Effector CD8-positive, alpha-beta T cell (primary cell): ENCODE data around the gene EPHA7.

Experiments
- DNase-seq: peaks from one replicate; lab custom pipeline; 2025; lab: John Stamatoyannopoulos, UW

EPHA7 gene

GRCh38 chr6:93393554-93394074 is 25.7 kb downstream of the EPHA7 start:
- no peak for DNase-seq

DNA sequence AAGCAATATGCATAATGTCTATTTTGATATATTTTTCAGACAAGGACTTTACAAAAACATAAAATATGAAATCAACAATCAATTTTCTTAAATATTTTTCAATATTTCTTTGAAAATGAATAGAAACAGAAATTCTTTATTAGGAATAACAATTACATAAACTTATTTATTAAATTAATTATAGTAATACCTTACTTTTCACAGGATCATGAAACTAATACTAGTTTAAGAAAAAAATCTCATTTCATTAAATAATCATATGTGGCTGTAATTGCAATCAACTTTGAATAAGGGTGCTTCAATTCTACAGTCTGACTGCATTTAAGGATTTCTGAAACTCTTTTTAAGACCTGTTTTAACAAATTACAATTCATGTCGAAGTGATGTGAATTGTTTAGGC is 26.6 kb downstream of the EPHA7 start:
- no peak for DNase-seq

DNA sequence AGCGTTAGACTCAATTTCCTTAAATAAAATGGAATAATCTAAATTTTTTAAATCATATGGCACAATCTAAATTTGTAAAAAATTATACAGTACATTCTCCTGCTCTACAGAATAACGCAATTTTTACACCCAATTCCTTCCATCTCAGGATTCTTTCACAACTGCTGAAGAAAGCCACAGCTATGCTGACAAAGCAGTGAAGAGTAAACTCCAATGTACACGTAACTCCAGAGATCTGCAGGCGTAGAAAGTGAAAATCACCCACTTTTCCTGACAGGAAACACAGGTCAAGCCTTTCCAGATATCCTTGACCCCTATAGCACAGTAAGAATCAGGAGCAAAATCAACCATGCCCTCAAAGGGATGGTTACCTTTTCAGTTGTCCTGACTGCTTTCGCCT is 27.4 kb downstream of the EPHA7 start:
- DNase-seq, result no peak

- DNase-seq, result no peak
These were observed 30.2 kb downstream of the EPHA7 start for GRCh38 chr6:93389192-93389591.

GRCh38 chr6:93388070-93388469 is 31.3 kb downstream of the EPHA7 start:
- DNase-seq, result no peak

GRCh38 chr6:93376026-93376540 is 43.3 kb downstream of the EPHA7 start:
- DNase-seq, result no peak

DNA sequence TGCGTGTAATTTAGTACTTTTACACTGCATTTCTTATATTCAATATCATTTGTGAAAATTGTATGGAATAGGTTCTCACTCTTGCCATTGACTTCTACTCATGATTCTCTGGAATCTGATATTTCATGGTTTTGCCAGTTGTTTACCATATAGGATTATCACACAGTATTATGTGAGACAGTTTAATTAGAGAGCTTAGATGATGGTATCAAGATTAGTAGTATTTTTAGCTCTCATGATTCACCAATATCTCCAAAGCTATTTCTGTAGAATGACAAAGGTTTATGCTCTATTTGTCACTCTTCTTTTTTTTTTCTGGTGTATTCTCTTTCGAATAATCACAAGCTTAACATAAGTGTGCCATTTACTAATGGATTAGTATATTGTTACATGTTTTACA is 45.9 kb downstream of the EPHA7 start:
- DNase-seq, result no peak

DNA sequence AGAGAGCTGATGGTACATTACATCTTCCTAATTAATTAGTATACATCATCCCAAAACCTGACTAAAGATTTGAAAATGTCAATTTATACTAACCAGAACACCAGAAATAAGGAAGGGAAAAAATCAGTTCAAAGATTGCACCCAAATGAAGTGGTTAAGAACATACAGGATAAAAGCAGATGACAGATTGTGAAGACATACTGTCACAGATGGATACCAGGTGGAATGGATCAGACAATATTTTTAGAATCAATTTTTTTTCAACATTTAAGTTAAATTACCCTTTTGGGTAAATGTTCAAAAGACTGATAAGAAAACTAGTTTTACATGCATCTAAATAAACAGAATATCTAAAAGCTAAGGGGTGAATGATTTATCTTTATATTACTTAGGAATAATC is 47.6 kb downstream of the EPHA7 start:
- no peak for DNase-seq

DNA sequence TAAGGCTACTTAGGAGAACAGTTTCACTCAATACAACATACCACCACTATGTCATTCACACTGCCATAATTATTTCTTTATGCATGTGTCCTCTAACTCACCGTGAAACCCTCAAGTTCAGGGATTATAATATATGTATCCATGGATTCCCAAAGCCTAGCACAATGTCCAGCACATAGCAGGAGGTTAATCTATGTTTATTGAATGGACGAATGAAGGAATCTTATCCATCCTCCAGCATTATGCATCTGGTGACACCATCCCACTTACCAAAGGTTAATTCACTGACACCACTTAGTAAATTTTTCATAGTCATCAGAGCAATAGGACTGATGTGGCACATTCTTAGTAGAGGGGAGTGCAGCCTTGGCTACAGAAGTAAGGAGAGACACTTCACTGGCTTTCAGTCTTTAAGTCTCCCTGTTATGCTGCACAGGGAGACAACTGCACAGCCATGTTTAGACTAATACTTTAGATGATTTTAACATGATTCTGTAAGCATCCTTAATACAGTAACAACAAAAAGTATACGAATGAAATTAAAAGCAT is 49.7 kb downstream of the EPHA7 start:
- DNase-seq, result no peak

- DNase-seq, result no peak
These were observed 52.9 kb downstream of the EPHA7 start for GRCh38 chr6:93366506-93366905.

GRCh38 chr6:93365445-93365844 is 53.9 kb downstream of the EPHA7 start:
- DNase-seq, result no peak

DNA sequence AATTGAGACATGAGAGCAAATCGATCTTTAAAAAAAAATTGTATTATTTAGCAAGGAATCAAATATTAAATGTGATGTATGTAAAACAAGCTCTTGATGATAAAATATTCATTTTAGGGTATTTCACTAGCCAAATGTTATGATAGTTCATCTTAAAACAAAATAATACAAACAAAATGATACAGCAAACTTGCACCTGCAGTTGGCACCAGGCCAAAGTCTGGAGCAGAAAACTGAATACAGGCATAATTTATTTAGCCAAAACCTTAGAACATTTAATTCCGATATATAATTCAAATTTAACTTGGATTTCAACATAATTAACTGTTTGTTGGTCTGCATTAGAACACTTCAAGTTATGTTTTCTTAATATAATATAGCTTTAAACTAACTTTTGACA is 60.9 kb downstream of the EPHA7 start:
- no peak for DNase-seq

DNA sequence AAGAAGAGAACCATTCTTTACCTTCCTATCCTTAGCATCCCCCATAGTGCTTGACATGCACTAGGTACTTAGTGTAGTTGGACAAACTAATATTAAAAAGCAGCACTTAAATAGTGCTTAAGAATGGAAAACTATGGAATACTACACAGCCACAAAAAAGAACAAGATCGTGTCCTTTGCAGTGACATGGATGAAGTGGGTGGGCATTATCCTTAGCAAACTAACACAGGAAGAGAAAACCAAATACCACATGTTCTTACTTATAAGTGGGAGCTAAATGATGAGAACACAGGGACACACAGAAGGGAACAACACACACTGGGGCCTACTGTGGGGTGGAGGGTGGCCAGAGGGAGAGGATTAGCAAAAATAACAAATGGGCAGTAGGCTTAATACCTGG is 66.8 kb downstream of the EPHA7 start:
- DNase-seq, result no peak

DNA sequence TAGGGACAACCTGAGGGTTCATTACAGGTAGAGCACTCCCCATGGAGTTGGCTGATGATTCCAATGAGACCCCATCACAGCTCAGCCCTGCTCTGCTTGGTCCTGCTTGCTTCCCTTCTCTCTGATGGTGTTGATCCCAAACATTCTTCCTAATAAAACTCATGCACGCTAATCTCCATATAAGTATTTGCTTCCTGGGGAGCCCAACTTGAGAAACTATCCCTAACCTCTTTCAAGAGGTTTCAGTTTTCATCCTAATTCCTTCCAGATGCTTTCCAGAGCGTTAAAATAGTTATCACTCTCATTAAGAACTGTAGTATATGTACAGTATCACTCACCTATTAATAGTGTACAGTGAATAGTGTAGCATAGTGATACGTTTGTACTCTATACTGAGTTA is 68.1 kb downstream of the EPHA7 start:
- DNase-seq, result no peak

DNA sequence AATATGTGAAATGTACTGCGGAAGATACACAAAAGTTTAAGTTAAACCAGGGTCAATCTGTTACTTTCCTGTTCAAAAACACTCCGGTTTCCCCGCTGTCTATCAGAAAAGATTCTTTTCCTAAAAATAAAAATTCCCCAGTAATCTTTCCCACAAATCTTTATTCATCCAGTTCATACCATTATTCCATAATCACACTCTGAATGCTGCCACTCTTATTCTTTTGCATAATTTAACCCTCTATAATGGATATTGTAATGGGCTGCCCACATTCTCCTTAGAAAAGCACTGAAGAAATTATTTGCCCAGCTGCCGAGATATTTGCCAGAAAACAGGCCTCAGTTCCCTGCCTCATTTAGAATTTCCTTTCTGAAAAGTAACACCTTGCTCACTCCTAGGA is 68.6 kb downstream of the EPHA7 start:
- no peak for DNase-seq

- no peak for DNase-seq
These were observed 75.0 kb downstream of the EPHA7 start for GRCh38 chr6:93344333-93344835.

GRCh38 chr6:93343476-93343875 is 75.9 kb downstream of the EPHA7 start:
- no peak for DNase-seq

DNA sequence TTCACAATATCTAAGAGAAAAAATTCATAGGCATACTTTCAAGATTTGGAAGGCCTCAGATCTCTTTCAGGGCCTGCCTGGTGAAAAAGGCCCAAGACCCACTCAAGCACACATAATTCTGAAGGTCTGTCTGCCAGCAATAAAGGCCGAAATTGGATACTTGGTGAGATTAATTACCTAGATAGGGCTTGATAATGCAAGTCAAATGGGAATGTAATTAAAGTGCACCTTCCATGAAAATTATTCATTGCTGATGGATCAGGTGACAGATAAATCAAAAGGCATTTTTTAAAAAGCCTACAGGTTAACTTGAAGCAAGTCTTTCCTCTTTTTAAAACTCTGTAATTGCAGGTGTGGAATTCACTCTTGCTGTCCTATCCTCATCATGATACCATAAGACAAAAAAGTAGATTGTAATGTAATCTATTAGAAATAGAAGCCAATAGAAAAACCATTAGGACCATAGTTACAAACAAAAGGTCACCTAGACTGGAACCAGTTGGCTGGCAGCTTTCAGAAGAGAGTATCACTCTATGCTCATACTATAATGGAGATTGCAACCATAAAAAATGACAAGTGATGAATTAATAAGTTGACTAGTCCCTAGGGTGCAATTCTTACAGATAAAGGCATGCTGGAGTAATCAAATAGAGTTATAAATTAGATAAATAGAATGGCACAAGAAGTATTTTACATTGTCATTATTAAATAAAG is 77.3 kb downstream of the EPHA7 start:
- no peak for DNase-seq

GRCh38 chr6:93337772-93338394 is 81.5 kb downstream of the EPHA7 start:
- DNase-seq, result no peak

GRCh38 chr6:93337014-93337413 is 82.3 kb downstream of the EPHA7 start:
- no peak for DNase-seq

- DNase-seq, result no peak
These were observed 89.9 kb downstream of the EPHA7 start for GRCh38 chr6:93329301-93330000.

- DNase-seq, result no peak
These were observed 91.5 kb downstream of the EPHA7 start for GRCh38 chr6:93327857-93328256.
